ENCODE measurements around the gene EMSY.
A peak's percentile ranks its signal among the peaks of the same experiment; 100 is the strongest.

Gene EMSY

GRCh38 chr11:76455931-76456330, 11.1 kb downstream of the EMSY start:
- DNase-seq, result no peak

GRCh38 chr11:76456571-76456970, 11.8 kb downstream of the EMSY start:
- DNase-seq, result no peak

GRCh38 chr11:76459299-76459698, 14.5 kb downstream of the EMSY start:
- no peak for DNase-seq

GRCh38 chr11:76459846-76460245, 15.0 kb downstream of the EMSY start:
- no peak for DNase-seq

DNA sequence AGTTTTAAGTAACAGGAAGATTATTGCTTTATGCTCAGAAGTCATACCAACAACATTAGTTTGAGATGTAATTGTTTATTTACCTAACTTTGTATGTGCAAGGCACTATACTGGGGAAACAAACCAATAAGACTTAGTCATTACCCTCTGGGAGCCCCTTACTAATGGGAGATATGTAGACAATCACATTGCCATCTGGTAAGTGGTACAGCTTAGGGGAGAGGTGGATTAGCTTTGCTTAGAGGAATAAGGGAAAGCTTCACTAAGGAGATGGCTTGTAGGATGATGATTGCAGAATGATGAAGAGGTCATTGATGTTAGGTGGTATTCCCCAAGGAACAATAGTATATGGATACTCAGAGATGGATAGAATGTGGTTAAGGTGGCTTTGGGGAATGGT, 17.5 kb downstream of the EMSY start:
- DNase-seq, result no peak

DNA sequence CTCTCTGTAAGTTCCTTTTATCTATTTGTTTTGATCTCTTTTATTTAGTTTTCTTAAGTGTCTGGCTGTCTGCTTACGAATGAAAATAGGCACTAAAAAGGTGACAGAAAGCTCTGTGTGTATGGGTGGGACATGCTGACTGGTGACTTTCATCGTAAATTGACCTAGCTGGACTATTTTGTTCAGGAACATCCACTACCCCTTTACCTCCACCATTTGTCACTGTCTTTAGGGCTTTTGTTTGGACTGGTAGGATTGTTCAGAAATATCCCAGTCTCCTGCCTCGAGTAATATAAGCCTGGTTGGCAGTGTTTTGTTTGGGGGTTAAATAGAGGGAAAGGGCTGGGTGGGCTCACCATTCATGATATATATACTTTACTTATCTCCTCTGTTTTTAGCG, 20.9 kb downstream of the EMSY start:
- no peak for DNase-seq

DNA sequence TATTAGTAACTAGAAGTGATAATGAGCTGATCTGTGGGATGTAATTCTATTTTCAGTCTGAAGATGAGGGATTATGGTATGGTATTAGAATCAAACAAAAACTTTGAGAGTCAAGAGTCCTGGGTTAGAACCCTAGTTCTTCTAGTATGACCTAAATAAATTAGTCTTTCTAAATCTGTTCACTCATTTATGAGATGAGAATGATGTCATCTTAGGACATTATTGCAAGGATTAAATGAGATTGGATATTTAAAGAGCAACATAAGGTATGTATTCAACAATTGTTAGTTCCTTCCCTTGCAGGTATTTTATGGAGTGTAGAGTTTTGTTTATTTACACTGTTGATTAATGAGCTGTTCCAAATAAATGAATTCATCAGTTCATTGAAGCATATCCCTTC, 21.8 kb downstream of the EMSY start:
- DNase-seq, result no peak

DNA sequence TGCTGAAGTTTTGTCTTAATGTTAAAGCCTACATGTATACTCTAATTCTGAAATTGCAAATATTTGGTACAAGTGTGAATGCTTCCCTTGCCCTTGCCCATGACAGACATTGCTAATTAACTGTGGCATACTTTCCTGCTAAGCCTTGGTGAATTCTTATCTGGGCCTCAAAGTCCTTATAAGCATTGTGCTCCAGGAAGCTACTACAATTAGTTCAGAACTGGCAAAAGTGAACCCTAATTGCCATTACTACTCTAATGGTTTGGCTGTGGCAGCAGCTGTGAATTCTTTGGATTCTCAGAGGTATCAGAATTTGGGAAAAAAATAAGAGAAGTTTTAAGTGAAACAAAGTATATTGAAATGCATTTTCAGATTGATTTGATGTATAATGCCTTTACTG, 24.3 kb downstream of the EMSY start:
- DNase-seq, result no peak

GRCh38 chr11:76471382-76471781, 26.6 kb downstream of the EMSY start:
- DNase-seq, result no peak

DNA sequence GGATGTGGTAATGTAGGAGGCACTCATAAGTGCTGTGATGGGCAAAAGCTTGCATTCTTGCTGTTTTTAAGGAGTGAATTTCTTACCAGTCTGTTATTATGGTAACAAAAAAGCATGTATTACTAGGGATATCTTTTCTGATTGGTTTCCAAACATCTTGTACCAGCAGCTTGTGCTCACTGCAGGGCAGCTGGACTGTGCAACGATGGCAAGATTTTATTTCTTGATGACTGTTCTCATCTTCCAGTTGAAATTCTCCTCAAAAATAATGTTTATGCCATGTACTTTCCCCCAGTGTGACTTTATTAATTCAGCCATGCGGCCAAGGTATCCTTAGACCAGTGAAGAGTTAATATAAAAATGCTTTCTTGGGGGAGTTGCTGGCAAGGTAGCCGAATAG, 35.4 kb downstream of the EMSY start:
- DNase-seq, result no peak

GRCh38 chr11:76491644-76492043, 46.8 kb downstream of the EMSY start:
- DNase-seq, result no peak

DNA sequence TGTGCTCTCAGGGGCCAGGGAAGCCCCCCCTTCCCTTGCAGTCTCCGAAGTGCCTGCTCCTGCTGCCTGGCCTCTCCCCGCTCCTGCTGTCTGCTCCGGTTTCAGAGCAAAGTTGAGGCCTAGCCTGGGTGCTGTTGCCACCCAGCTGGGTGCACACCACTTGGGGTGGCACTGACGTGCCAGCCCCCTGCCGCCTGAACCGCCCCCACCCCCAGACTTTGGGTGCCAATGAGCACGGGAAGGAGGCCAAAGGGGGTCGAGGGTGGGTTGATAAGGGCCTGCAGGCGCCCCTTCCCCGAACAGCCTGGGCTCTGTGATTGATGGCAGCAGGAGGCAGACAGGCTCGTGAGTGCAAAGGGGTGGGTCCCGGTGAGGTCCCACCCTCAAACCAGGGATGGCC, 48.2 kb downstream of the EMSY start:
- no peak for DNase-seq

DNA sequence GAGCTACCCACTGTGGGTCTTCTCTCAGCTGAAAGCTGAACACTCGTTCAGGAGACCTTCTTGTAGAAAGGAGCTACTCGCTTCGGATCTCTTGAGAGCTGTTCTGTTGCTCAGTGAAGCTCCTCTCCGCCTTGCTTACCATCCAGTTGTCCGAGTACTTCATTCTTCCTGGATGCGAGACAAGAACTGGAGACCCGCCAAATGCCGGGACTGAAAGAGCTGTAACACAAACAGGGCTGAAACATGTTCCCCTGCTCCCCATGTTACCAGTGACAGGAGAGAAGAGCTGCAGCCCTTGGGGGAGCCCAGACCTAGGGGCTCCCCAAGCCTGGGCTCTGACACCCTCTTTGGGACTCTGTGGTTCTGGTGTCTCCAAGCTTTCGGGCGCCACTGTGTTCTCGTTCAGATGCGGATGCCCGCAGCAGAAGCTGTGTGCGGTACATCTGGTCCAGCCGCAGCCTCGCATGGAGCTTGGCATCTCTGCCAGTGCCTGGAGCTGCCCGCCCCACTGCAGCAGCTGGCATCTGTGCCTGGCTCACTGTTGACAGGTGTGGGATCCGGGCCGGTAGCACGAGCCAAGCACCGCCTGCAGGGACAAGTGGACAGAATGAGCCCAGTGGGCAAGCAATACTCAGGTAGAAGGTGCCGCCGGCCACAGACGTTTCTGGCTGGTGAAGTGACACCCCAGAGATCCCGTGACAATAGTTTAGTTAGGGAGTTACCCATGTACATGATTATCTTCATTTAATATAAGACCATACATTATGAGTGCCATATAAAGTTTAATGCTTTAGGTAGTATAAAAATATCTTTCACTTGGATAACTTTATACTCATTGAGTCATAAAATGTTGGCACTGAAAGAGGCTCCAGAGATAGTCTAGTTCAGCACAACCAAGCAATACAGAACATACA, 49.1 kb downstream of the EMSY start:
- DNase-seq, result no peak

GRCh38 chr11:76495019-76495418, 50.2 kb downstream of the EMSY start:
- DNase-seq, result no peak

GRCh38 chr11:76496174-76496573, 51.4 kb downstream of the EMSY start:
- DNase-seq, result no peak

DNA sequence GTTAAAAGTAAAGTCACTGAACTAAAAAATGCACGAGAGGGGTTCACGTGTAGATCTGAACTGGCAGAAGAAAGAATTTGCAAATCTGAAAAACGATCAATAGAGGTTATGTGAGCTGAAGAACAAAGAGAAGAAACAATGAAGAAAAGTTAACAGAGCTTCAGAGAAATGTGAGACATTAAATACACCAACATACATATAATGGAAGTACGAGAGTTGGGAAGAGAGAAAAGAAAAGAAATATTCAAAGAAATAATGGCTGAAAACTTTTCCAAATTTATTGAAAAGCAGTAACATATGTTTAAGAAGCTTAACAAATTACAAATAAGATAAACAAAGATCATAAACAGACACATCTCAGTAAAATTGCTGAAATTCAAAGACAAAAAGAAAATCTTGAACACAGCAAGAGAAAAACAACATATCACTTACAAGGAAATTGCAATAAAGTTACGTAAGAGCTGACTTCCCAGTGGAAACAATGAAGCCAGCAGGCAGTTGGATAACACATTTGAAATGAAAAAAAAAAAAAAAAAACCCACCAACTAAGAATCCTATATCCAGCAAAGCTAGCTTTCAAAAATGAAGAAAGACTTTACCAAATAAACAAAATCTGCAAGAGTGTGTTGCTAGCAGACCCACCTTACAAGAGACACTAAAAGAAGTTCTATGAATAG, 56.8 kb downstream of the EMSY start:
- no peak for DNase-seq

- DNase-seq, result no peak
Observed at GRCh38 chr11:76506833-76507232, 62.0 kb downstream of the EMSY start.

DNA sequence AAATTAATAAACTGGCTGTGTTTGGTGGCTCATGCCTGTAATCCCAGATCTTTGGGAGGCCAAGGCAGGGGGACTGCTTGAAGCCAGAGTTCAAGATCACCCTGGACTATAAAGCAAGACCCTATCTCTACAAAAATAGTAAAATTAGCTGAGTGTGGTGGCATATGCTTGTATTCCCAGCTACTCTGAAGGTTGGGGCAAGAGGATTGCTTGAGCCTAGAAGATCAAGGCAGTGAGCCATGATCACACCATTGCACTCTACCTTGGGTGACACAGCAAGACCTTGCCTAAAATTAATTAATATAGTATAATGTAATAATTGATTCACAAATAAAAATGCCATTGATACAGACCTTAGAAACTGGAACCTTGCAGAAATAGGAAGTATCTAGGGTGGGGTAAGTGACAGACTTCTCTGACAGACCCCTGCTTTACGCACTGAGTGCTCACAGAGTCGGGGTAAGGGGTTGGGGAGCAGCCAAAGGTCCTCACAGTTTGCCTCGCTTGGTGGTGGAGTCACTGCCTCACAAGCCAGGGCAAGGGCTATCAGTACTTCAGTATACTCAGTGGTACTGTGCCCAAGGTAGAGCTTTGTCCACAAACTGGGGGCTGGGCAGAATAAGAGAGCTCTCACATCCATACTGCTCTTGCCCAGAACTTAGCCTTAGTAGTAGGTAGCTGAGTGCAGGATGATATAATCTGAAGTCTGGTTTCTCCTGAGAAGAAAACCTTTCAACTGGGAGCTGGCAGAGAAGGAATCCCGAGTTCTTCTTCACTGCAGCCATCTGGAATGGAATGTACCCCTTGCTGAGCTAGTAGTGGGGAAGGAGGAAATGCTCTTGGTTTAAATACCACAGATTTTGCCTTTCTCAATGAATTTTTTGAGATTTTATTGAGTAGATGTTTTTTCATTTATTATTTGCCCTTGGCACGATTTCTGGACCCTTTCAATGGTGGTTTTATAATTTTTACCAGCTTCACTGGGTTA, 65.5 kb downstream of the EMSY start:
- DNase-seq, result peak; percentile 68

DNA sequence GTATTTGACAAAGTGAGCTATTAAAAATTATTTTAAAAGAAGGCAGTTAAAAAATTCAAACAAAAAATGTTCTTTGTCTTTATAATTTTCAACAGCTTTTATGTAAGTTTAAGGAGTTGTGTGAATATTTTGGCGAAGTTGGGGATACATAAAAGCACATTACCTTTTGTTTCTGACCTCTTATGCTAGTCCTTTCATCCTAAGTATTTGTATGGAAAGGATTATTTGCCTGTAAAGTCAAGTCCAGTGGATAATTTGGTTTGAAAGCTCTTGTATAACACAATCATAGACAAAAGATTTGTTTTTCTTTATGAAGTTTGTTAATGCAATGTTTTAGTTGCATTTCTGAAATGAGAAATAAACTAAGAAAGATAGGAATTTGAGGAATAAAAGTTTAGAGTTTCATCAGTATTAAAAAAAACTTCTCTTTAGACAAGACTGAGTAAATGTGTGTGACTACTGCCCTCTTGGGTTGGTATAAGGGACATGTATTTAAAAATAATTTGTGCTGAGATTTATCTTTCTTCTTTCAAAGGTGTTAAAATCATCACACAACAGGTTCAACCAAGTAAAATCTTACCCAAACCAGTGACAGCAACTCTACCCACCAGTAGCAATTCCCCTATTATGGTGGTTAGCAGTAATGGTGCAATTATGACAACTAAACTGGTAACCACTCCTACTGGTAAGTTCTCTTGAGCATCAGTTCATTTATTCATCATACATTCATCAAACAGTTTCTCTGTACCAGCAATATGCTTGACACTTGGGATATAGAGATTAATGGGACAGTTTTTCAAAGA, 68.2 kb downstream of the EMSY start:
- no peak for DNase-seq

DNA sequence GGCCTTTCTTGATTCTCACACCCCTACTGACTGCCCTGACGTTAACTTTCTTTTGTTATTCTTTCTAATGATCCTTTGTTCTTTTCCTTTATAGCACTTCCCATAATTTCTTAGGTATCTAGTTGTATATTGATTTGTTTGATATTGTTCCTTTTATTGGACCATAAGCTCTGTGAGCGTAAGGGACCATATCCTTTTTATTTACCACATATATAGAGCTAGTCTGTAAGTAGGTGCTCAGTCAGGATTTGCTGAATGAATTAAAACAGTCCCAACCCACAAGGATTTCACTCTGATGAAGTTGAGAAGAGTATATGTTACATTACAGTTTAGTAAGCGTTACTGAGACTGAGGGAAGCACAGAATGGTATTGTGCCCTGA, 68.8 kb downstream of the EMSY start:
- DNase-seq, result no peak

GRCh38 chr11:76515494-76515893, 70.7 kb downstream of the EMSY start:
- no peak for DNase-seq

DNA sequence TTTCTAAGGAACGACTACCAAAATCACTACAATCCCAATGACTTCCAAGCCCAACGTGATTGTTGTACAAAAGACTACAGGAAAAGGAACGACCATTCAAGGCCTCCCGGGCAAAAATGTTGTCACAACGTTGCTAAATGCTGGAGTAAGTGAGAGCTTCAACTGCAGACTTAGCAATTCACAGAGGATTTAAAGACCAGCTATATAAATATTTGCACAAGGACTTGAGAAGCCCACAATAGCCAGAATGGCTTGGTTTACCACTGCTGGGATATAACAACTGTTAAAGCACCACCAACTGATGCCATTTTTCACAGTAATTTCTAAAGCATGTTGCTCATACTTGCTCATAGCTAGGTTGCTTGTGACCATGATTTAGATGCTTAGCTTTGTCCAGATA, 78.3 kb downstream of the EMSY start:
- no peak for DNase-seq

All from islet precursor cell (in vitro differentiated cells).